CD4-positive, alpha-beta T cell treated with Interleukin-15 for 4 hours (primary cell): ENCODE data around the gene TOP3A.
A peak's percentile ranks its signal among the peaks of the same experiment; 100 is the strongest.
"Not testable (repeated sequence)": the region's sequence is repeated elsewhere in the genome, so short reads cannot be mapped to it uniquely, and the experiment has no call there.

Experiments
- DNase-seq: peaks from one replicate; pipeline ENCODE4 v3.0.0-alpha.2; 2020; ENCODE audit warnings: low spot score

The TOP3A gene

GRCh38 chr17:18314731-18315561 is at the start of gene TOP3A, which contains the start of gene SMCR8:
TOP3A (minus strand) TSS chr17:18314994; CDS start chr17:18314778, 216 bp downstream.
SMCR8 (plus strand) TSS chr17:18315293; CDS start chr17:18315790, 497 bp downstream.
- peak; percentile 97 for DNase-seq

- no peak for DNase-seq
These were observed 49.4 kb upstream of the TOP3A start for GRCh38 chr17:18364166-18364565.

- peak; percentile 89 for DNase-seq
These were observed 48.6 kb upstream of the TOP3A start, which contains the start of gene SHMT1 for GRCh38 chr17:18363101-18364049. SHMT1 (minus strand) TSS chr17:18363550; CDS start chr17:18355981, 7,569 bp downstream.

- DNase-seq: no peak
These were observed 47.9 kb upstream of the TOP3A start for GRCh38 chr17:18362698-18363100.

GRCh38 chr17:18361837-18362697 is 47.3 kb upstream of the TOP3A start:
- no peak for DNase-seq

- no peak for DNase-seq
These were observed 45.7 kb upstream of the TOP3A start for GRCh38 chr17:18360518-18360917.

GRCh38 chr17:18356624-18357023 is 41.8 kb upstream of the TOP3A start:
- DNase-seq: no peak

- DNase-seq: no peak
These were observed 38.7 kb upstream of the TOP3A start for GRCh38 chr17:18353541-18353940.

- DNase-seq: no peak
These were observed 29.2 kb upstream of the TOP3A start for GRCh38 chr17:18344021-18344420.

GRCh38 chr17:18339933-18340332 is 25.1 kb upstream of the TOP3A start:
- DNase-seq: no peak

- not testable (repeated sequence) for DNase-seq
These were observed 23.4 kb upstream of the TOP3A start for GRCh38 chr17:18338158-18338557.

- no peak for DNase-seq
These were observed 18.2 kb upstream of the TOP3A start for GRCh38 chr17:18332909-18333489.

GRCh38 chr17:18331879-18332278 is 17.1 kb upstream of the TOP3A start:
- DNase-seq: peak; percentile 6

- no peak for DNase-seq
These were observed 13.9 kb upstream of the TOP3A start for GRCh38 chr17:18328643-18329204.

- DNase-seq: no peak
These were observed 12.8 kb upstream of the TOP3A start for GRCh38 chr17:18327556-18327955.

- no peak for DNase-seq
These were observed 12.3 kb upstream of the TOP3A start for GRCh38 chr17:18327093-18327492.

- no peak for DNase-seq
These were observed 11.8 kb upstream of the TOP3A start for GRCh38 chr17:18326572-18326971.

- no peak for DNase-seq
These were observed 11.2 kb upstream of the TOP3A start for GRCh38 chr17:18326039-18326438.

- no peak for DNase-seq
These were observed 9.6 kb upstream of the TOP3A start for GRCh38 chr17:18324140-18325050.
